Measurements from ENCODE around the gene BCAS3.

DNA sequence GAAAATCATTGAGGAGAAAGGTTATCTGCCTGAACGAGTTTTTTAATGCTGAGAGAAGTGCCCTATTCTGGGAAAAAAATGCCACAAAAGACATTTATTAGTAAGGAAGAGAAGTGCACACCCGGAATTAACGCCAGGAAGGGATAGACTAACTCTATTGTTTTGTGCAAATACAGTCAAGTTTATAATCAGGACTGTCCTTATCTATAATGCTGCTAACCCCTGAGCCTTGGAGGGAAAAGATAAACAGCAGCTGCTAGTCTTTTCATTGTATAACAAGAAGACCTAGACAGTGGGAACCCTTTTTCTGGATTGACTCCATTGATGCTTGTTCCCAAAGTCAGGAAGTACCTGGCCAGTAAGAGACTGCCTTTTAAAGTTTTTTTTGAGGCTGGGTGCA is 26.5 kb downstream of the BCAS3 start:
- TF ChIP-seq EZH2phosphoT487 (IDR thresholded peaks at IDR 0.05; ENCODE audit: insufficient read depth, low read depth) (no peak), EZH2 (IDR thresholded peaks at IDR 0.05; ENCODE audit: insufficient read depth, poor library complexity, severe bottlenecking) (no peak)
